PC-9 (cell line): ENCODE results near the gene RITA1.

Experiments
- EZH2 ChIP-seq: fragments of 200-600 bp; sonication (generic); IDR thresholded peaks from 2 replicates; pipeline ENCODE4 v1.8.0; 2017; ENCODE audit warnings: antibody characterized with exemption, low read depth
- TF ChIP-seq, protein P1 (sequence below): fragments of 200-600 bp; sonication (generic); conservative IDR thresholded peaks from 2 replicates; pipeline ENCODE4 v1.6.1; 2017; ENCODE audit warnings: mixed run types, antibody characterized with exemption, mild to moderate bottlenecking, moderate library complexity

DNA sequence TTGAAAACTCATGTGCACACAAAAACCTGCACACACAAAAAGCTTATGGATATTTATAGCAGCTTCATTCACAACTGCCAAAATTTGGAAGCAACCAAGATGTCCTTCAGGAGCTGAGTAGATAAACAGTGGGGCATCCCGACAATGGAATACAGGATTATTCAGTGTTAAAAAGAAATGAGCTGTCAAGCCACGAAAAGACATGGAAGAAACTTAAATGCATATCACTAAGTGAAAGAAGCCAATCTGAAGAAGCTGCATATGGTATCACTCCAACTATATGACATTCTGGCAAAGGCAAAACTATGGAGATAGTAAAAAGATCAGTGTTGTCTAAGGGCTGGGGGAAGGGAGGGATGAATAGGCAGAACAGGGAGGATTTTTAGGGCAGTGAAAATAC, 30.5 kb downstream of the RITA1 start:
- TF ChIP-seq, protein P1, sequence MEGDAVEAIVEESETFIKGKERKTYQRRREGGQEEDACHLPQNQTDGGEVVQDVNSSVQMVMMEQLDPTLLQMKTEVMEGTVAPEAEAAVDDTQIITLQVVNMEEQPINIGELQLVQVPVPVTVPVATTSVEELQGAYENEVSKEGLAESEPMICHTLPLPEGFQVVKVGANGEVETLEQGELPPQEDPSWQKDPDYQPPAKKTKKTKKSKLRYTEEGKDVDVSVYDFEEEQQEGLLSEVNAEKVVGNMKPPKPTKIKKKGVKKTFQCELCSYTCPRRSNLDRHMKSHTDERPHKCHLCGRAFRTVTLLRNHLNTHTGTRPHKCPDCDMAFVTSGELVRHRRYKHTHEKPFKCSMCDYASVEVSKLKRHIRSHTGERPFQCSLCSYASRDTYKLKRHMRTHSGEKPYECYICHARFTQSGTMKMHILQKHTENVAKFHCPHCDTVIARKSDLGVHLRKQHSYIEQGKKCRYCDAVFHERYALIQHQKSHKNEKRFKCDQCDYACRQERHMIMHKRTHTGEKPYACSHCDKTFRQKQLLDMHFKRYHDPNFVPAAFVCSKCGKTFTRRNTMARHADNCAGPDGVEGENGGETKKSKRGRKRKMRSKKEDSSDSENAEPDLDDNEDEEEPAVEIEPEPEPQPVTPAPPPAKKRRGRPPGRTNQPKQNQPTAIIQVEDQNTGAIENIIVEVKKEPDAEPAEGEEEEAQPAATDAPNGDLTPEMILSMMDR: no peak
- TF ChIP-seq EZH2: no peak
